Dermis lymphatic vessel endothelial cell (primary cell): ENCODE measurements around the gene NSUN7. TPM values are rescaled to one million over a fixed set of nuclear protein-coding genes. Genes with fewer than 3 reads are reported as not detected.

ENCODE experiments used
- total RNA-seq: library from RNA; depleted of rRNA; stranded (reverse); fragments of >200 nt; gene quantifications from 2 replicates; pipeline ENCODE4 v1.2.1, GENCODE V29; 2014

The NSUN7 gene, protein sequence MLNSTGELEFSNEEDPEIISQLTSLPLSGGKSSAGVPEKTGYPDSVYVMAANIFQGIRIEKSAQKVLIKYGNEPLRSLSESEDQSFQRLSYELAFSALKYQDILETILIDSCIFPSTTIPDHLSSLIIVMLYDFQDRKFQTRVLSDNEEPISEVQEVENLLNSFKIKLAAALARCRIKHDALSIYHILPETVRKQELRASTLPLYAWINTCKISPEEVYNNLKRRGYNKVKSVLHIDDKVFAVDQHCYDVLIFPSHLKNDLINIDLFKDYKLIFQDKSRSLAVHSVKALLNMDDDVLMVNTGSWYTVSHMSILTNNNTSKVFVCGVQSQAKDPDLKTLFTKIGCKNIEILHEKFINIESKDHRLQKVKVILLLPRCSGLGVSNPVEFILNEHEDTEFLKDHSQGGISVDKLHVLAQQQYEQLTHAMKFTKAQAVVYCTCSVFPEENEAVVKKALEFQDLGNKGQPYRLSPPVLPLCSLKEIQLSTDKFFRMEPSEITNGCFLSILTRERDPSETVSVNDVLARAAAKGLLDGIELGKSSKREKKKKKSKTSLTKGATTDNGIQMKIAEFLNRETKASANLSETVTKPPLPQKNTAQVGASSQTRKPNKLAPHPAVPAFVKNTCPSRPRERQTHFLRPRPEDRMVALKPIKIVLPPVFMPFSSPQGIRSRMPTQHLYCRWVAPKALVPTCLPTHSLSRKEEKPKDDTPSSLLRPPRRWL
- total RNA-seq = under 0.01 TPM in 1 of 2 replicates, not detected in the other

DNA sequence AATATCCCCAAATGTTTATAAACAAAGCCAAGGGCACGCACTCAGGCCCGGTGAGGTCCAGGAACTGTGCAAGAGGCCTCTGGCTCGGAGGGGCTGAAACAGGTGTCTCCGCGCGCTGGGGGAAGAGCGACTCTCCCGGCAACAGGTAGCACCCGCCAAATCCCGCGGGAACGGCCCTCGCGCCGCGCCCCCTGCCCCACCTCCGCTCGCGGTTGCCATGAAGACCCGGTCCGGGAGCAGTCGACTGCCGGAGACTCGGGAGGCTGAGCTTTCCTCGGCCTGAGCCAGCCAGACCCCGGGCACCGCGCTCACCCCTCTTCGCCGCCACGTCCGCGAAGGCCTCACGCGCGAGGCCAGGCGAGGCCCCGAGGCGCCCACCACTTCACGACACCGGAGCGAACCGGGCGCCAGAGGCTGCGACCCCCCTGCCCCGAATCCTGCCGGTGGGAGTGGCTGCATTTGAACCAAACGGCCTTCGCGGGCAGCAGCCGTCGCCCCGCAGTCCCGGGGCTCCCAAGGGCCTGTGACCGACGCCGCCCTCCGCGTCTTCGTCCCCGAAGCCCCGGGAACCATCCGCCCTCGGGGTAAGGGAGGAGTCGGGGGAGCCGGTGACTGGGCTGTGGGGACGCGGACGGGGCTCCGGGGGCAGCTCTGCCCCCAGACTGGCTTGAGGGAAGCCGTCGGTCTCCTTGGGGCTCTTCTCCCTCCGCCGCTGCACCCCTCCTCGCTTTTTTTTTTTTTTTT, at the start of gene NSUN7:
Gene NSUN7, plus strand, starts transcription at position 239 of the 744 bp plus-strand sequence. CDS start 739 bp downstream, outside the sequence.

Other genes with a start within 250 kb of the NSUN7 start
- under 0.01 TPM in 1 of 2 replicates, not detected in the other for gene RBM47, start 120.1 kb upstream of the NSUN7 start, total RNA-seq